Cardiac muscle cell (in vitro differentiated cells and primary cell): ENCODE measurements around the gene RPS26. TPM values are rescaled to one million over a fixed set of nuclear protein-coding genes. Genes with fewer than 3 reads are reported as not detected.

Experiments used
- DNase-seq, 2 donors: peaks; one replicate each; pipeline versions ENCODE4 v3.0.0 to v3.0.0-alpha.2; 2010 to 2017; ENCODE audit warnings: low read depth in 1 of 2, low spot score in 1 of 2
- H3K27ac ChIP-seq: fragments of 200-600 bp; sonication (generic); 2 replicates; pipeline ENCODE4 v1.5.1; 2016
- H3K27me3 ChIP-seq: fragments of 200-600 bp; sonication (generic); 2 replicates; pipeline ENCODE4 v1.6.0; 2016; ENCODE audit warnings: control low read depth
- H3K36me3 ChIP-seq: fragments of 200-600 bp; sonication (generic); 2 replicates; pipeline ENCODE4 v1.5.1; 2016; ENCODE audit warnings: control low read depth
- H3K4me1 ChIP-seq: fragments of 200-600 bp; sonication (generic); 2 replicates; pipeline ENCODE4 v1.8.1; 2017; ENCODE audit warnings: low read depth, mild to moderate bottlenecking, mixed run types
- H3K4me3 ChIP-seq: fragments of 200-600 bp; sonication (generic); 2 replicates; pipeline ENCODE4 v1.5.1; 2016; ENCODE audit warnings: mild to moderate bottlenecking
- H3K9me3 ChIP-seq: fragments of 200-600 bp; sonication (generic); 2 replicates; pipeline ENCODE4 v1.5.1; 2017; ENCODE audit warnings: low read depth, mild to moderate bottlenecking, control low read depth
- polyA plus RNA-seq: library from polyadenylated mRNA; unstranded; fragments of >200 nt; fragmentation: Nextera tagmentation; extraction: Ambion mirVana; gene quantifications from 2 replicates; pipeline ENCODE4 v1.2.1, GENCODE V29; 2016
- total RNA-seq: library from RNA; depleted of rRNA; stranded (reverse); fragments of >200 nt; gene quantifications from 2 replicates; pipeline ENCODE4 v1.2.3, GENCODE V29; 2016
- TF ChIP-seq, protein P1 (sequence below): IDR thresholded peaks from 2 replicates; pipeline ENCODE4 v1.5.1; 2012; ENCODE audit warnings: low read depth, mild to moderate bottlenecking, low read length

RPS26 gene
- total and polyA plus RNA-seq, 2 experiments from 2014 or later: 252 to 535 TPM

DNA sequence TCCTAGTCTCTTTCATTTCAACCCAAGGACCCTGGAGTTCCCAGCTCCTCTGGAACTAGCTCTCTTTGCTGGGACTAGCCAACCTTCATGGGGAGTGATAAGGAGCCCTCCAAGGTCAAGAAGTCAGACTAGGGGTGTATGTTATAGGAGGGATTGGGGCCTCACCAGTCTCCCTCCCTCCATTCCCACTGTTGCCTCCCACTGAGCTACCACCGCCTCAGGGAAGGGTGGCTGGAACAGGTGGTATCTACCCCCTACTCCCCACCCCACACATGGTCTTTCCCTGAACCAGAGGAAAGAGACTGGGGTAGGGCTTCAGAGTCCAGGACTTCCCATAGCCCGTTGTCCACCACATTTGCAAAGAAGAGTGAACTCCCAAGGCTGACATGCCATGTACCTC, 40.7 kb downstream of the RPS26 start:
- peaks cover 27% of the 10 kb centered on the region for H3K4me1 ChIP-seq
- H3K27ac ChIP-seq: peak overlapping the region; percentile 20
- TF ChIP-seq, protein P1, sequence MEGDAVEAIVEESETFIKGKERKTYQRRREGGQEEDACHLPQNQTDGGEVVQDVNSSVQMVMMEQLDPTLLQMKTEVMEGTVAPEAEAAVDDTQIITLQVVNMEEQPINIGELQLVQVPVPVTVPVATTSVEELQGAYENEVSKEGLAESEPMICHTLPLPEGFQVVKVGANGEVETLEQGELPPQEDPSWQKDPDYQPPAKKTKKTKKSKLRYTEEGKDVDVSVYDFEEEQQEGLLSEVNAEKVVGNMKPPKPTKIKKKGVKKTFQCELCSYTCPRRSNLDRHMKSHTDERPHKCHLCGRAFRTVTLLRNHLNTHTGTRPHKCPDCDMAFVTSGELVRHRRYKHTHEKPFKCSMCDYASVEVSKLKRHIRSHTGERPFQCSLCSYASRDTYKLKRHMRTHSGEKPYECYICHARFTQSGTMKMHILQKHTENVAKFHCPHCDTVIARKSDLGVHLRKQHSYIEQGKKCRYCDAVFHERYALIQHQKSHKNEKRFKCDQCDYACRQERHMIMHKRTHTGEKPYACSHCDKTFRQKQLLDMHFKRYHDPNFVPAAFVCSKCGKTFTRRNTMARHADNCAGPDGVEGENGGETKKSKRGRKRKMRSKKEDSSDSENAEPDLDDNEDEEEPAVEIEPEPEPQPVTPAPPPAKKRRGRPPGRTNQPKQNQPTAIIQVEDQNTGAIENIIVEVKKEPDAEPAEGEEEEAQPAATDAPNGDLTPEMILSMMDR: no peak
- no peaks in the 10 kb centered on the region for H3K27me3 ChIP-seq
- no peak for DNase-seq
- H3K9me3 ChIP-seq: no peaks in the 10 kb centered on the region
- H3K4me3 ChIP-seq: no peak overlapping the region
- no peaks in the 10 kb centered on the region for H3K36me3 ChIP-seq

DNA sequence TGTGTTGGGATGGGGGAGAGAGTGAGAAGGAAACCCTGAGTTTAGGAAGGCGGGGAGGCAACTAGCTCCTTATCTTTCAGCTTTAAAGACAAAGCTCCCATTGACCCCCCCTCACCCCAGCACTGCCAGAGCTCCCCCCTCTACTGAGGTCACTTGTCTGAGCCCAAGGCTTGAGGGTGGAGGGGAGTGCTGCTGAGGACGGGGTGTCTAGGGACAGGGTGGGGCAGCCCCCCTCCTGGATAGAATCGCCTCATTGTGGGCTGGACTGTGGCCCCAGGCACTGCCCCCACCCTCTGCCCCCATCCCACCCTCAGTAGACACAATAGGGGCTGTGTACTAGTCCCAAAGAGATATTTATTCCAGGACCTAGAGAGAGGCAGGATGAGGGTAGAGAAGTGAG, 41.2 kb downstream of the RPS26 start:
- H3K4me1 ChIP-seq: peaks cover 32% of the 10 kb centered on the region
- no peaks in the 10 kb centered on the region for H3K36me3 ChIP-seq
- no peak overlapping the region for H3K27ac ChIP-seq
- TF ChIP-seq, protein P1: no peak
- no peak for DNase-seq
- no peaks in the 10 kb centered on the region for H3K9me3 ChIP-seq
- H3K27me3 ChIP-seq: no peaks in the 10 kb centered on the region
- no peak overlapping the region for H3K4me3 ChIP-seq

DNA sequence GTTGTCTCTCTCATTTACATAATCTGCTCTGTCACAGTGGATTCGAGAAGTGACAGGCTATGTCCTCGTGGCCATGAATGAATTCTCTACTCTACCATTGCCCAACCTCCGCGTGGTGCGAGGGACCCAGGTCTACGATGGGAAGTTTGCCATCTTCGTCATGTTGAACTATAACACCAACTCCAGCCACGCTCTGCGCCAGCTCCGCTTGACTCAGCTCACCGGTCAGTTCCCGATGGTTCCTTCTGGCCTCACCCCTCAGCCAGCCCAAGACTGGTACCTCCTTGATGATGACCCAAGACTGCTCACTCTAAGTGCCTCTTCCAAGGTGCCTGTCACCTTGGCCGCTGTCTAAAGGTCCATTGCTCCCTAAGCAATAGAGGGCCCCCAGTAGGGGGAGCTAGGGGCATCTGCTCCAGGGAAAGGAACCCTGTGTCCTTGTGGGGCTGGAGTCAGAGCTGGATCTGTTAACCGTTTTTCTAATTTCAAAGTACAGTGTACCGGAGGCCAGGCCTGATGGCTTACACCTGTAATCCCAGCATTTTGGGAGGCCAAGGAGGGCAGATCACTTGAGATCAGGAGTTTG, 43.3 kb downstream of the RPS26 start:
- no peak overlapping the region for H3K27ac ChIP-seq
- H3K4me1 ChIP-seq: peaks cover 32% of the 10 kb centered on the region
- no peak overlapping the region for H3K4me3 ChIP-seq
- no peaks in the 10 kb centered on the region for H3K36me3 ChIP-seq
- no peaks in the 10 kb centered on the region for H3K27me3 ChIP-seq
- TF ChIP-seq, protein P1: peak; percentile 55
- no peaks in the 10 kb centered on the region for H3K9me3 ChIP-seq
- DNase-seq: peak; percentile 14 to 45

DNA sequence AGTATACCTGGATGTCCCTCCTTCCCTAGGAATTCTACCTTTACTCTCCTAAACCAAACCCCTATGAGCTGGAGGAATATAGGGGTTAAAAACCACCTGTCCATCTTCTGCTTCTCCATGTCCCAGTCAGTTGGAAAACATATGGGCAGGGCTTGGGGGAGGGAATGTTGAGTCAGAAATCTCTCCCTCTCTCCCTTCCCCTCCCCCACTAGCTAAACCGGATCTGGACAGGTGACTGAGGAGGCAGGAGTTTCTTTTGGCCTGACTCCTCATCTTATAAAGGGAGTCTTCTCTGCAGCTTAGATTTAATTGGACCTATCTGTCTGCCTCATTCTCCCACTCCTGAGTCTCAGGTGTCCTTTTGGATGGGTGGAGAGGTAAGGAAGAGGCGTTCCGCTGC, 44.4 kb downstream of the RPS26 start:
- H3K27ac ChIP-seq: no peak overlapping the region
- H3K4me3 ChIP-seq: no peak overlapping the region
- H3K9me3 ChIP-seq: no peaks in the 10 kb centered on the region
- no peaks in the 10 kb centered on the region for H3K27me3 ChIP-seq
- TF ChIP-seq, protein P1: no peak
- H3K4me1 ChIP-seq: peaks cover 25% of the 10 kb centered on the region
- H3K36me3 ChIP-seq: no peaks in the 10 kb centered on the region
- no peak for DNase-seq

DNA sequence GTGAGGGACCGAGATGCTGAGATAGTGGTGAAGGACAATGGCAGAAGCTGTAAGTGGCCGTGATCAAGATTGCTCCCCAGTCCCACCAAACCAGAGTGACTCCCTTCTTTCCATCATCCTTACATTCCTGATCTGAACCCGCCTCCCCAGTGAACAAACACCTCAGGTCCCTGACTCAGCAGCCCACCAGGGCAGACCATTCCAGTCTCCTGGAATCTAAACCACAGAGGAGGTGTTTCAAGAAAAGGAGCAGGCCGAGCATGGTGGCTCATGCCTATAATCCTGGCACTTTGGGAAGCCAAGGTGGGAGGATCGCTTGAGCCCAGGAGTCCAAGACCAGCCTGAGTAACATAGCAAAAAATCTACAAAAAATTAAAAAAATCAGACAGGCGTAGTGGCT, 44.9 kb downstream of the RPS26 start:
- H3K36me3 ChIP-seq: no peaks in the 10 kb centered on the region
- no peaks in the 10 kb centered on the region for H3K9me3 ChIP-seq
- TF ChIP-seq, protein P1: no peak
- no peak for DNase-seq
- no peak overlapping the region for H3K4me3 ChIP-seq
- H3K27me3 ChIP-seq: no peaks in the 10 kb centered on the region
- H3K27ac ChIP-seq: no peak overlapping the region
- H3K4me1 ChIP-seq: peaks cover 20% of the 10 kb centered on the region
